ENCODE measurements around the gene MTRR.

The MTRR gene

GRCh38 chr5:7877851-7878250, 8.9 kb downstream of the MTRR start:
- Histone ChIP-seq H3K4me1 (ENCODE audit: control insufficient read depth, insufficient read depth, low read length) (peaks cover 28% of the 10 kb centered on the region), H3K27me3 (ENCODE audit: control insufficient read depth, insufficient read depth, low read length) (no peaks in the 10 kb centered on the region), H3K9ac (ENCODE audit: low read depth, low read length) (no peak overlapping the region), H3K4me3 (ENCODE audit: low read length) (no peak overlapping the region), H3K4me2 (ENCODE audit: low read length) (no peak overlapping the region), H3K36me3 (ENCODE audit: insufficient read depth, low read length) (peaks cover 51% of the 10 kb centered on the region), H3K9me3 (replicated peaks; ENCODE audit: low read length) (no peaks in the 10 kb centered on the region)

DNA sequence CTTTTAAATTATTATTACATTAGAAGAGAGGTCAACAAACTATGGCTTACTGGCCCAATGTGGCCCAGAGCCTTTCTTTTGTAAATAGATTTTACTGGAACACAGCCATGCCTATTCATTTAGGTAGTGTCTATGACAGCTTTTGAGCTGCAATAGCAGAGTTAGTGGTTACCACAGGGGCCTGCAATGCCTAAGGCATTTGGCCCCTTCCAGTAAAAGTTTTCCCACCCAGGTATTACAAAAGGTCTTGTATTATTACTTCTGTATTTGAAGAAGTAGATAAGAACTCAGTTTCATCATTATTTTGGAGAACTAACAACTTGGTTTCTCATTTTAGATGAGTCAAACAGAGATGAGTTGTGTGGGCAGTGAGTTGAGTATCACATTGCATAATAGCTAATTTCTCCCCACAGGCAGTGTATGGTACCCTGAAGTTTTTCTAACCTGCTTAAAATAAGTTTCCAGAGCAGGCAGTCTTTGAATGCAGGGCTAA, 9.5 kb downstream of the MTRR start:
- Histone ChIP-seq H3K36me3 (ENCODE audit: insufficient read depth, low read length) (peaks cover 52% of the 10 kb centered on the region), H3K4me2 (ENCODE audit: low read length) (no peak overlapping the region), H3K9me3 (replicated peaks; ENCODE audit: low read length) (no peaks in the 10 kb centered on the region), H3K4me3 (ENCODE audit: low read length) (no peak overlapping the region), H3K27me3 (ENCODE audit: control insufficient read depth, insufficient read depth, low read length) (no peaks in the 10 kb centered on the region), H3K4me1 (ENCODE audit: control insufficient read depth, insufficient read depth, low read length) (peaks cover 28% of the 10 kb centered on the region), H3K9ac (ENCODE audit: low read depth, low read length) (no peak overlapping the region)

DNA sequence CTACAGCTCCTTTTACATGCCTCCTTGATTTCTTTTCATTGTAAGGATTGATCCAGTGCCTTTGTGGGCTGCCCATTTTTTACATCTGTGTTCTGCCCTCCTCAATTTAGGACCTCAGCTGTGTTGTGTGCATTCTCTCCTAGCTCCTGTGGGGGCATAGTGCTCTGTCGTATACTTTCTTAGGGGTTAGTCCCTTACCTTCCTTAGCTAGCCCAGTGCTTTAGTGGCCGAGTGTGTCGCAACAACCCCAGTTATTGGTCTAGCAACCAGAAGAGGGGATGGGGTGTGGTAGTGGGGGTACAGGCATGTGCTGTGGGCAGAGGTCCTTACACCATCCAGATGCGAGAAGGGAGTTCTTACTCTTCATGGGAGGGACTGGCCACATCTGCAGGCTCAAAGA, 12.1 kb downstream of the MTRR start:
- Histone ChIP-seq H3K27me3 (ENCODE audit: control insufficient read depth, insufficient read depth, low read length) (no peaks in the 10 kb centered on the region), H3K4me2 (ENCODE audit: low read length) (no peak overlapping the region), H3K4me1 (ENCODE audit: control insufficient read depth, insufficient read depth, low read length) (peaks cover 28% of the 10 kb centered on the region), H3K36me3 (ENCODE audit: insufficient read depth, low read length) (peaks cover 60% of the 10 kb centered on the region), H3K9me3 (replicated peaks; ENCODE audit: low read length) (no peaks in the 10 kb centered on the region), H3K9ac (ENCODE audit: low read depth, low read length) (no peak overlapping the region), H3K4me3 (ENCODE audit: low read length) (no peak overlapping the region)

GRCh38 chr5:7881816-7882215, 12.9 kb downstream of the MTRR start:
- Histone ChIP-seq H3K4me2 (ENCODE audit: low read length) (no peak overlapping the region), H3K9me3 (replicated peaks; ENCODE audit: low read length) (no peaks in the 10 kb centered on the region), H3K9ac (ENCODE audit: low read depth, low read length) (no peak overlapping the region), H3K4me1 (ENCODE audit: control insufficient read depth, insufficient read depth, low read length) (peaks cover 20% of the 10 kb centered on the region), H3K27me3 (ENCODE audit: control insufficient read depth, insufficient read depth, low read length) (no peaks in the 10 kb centered on the region), H3K36me3 (ENCODE audit: insufficient read depth, low read length) (peaks cover 60% of the 10 kb centered on the region), H3K4me3 (ENCODE audit: low read length) (no peak overlapping the region)

DNA sequence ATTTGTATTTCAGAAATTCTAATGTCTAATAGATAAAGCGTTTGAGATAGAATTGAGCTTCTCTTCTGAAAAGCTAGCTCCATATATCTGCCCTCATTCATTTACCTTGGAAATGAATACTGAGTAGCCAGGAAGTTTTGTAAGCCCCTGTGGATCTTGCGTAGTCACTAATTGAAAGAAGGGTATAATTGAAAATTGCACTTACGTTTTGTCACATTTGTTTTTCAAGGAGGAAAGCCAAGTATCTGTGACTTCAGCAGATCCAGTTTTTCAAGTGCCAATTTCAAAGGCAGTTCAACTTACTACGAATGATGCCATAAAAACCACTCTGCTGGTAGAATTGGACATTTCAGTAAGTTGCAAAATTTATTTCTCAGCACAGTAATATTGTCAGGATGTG, 14.0 kb downstream of the MTRR start:
- H3K27me3 ChIP-seq (ENCODE audit: control insufficient read depth, insufficient read depth, low read length): no peaks in the 10 kb centered on the region
- peaks cover 12% of the 10 kb centered on the region for H3K4me1 ChIP-seq (ENCODE audit: control insufficient read depth, insufficient read depth, low read length)
- no peak overlapping the region for H3K9ac ChIP-seq (ENCODE audit: low read depth, low read length)
- H3K4me2 ChIP-seq (ENCODE audit: low read length): no peak overlapping the region
- no peaks in the 10 kb centered on the region for H3K9me3 ChIP-seq (replicated peaks; ENCODE audit: low read length)
- peaks cover 57% of the 10 kb centered on the region for H3K36me3 ChIP-seq (ENCODE audit: insufficient read depth, low read length)
- H3K4me3 ChIP-seq (ENCODE audit: low read length): no peak overlapping the region

DNA sequence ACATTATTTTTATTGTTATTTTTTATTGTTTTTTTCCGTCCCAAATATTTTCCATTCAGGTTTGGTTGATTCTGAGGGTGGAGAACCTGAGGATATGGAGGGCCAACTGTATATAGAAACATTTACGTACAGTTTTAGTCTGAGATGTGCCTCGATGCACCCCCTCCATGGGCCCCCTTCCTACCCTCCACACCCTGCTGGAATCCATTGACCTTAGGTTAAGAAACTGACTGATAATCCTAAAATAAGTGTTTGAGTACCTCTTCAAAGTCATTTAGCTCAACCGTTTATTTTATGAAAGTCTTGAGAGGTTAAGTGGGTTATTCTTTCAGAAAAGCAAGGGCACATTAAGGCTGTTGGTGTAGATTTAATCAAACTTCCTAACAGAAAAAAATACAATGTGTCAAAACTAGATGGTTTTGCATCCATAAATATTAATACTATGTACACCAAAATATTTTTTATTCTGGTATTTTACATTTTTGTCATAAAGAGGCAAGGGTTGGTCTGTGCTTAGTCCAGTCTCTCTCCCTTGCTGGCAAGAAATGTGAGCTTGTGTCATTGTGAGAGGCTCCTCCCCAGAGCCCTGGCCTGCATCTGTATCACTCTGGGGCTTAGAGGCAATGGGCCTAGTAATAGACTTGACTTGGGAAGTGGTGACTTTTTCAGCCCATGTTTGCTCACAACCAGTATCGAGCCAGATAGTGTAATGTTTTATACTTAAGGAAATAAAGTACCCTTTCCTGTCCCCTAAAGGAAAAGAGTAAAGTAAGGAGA, 15.7 kb downstream of the MTRR start:
- Histone ChIP-seq H3K4me1 (ENCODE audit: control insufficient read depth, insufficient read depth, low read length) (peaks cover 8% of the 10 kb centered on the region), H3K36me3 (ENCODE audit: insufficient read depth, low read length) (peaks cover 58% of the 10 kb centered on the region), H3K9me3 (replicated peaks; ENCODE audit: low read length) (no peaks in the 10 kb centered on the region), H3K4me3 (ENCODE audit: low read length) (no peak overlapping the region), H3K9ac (ENCODE audit: low read depth, low read length) (no peak overlapping the region), H3K4me2 (ENCODE audit: low read length) (no peak overlapping the region), H3K27me3 (ENCODE audit: control insufficient read depth, insufficient read depth, low read length) (no peaks in the 10 kb centered on the region)

DNA sequence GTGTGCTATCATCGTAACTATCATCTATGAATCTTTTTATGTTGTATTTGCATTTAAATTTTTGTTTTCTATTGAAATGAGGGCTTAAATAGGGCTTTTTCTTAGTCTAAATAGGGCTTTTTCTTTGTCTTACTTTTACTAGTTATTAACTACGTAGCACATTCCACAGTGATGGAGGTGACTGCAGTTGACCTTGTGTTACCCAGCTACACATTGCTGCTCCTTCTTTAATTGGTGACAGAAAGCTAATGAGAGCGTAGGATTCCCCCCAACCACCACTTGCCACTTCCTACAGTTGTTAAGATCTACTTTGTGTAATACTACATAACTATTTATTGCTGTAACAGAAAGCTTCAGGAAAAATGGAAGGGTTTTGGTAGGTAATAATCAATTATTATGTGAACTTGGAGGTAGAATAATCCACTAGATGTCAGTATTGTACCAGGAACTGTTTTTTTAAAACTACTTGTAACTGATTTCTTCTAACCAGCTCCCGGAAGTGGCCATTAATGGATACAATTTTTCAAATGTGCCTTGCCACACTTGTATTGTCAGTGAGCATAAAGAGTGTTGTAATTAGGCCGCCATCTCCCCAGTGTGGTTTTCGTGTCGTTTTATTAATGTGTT, 18.0 kb downstream of the MTRR start:
- Histone ChIP-seq H3K36me3 (ENCODE audit: insufficient read depth, low read length) (peaks cover 56% of the 10 kb centered on the region), H3K4me2 (ENCODE audit: low read length) (no peak overlapping the region), H3K9me3 (replicated peaks; ENCODE audit: low read length) (no peaks in the 10 kb centered on the region)

DNA sequence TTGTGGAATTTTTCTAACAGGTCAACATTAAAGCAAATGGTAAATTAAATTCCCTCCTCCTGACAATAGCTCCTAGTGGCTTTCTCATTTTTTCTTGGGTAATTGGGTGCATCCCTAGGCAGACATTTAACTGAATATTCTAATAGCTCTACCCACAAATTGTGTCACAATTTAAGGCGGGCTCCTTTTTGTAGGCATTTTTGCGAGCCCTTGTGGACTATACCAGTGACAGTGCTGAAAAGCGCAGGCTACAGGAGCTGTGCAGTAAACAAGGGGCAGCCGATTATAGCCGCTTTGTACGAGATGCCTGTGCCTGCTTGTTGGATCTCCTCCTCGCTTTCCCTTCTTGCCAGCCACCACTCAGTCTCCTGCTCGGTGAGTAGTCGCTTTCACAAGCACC, 20.0 kb downstream of the MTRR start:
- Histone ChIP-seq H3K27me3 (ENCODE audit: control insufficient read depth, insufficient read depth, low read length) (no peaks in the 10 kb centered on the region), H3K4me1 (ENCODE audit: control insufficient read depth, insufficient read depth, low read length) (peaks cover 8% of the 10 kb centered on the region), H3K4me3 (ENCODE audit: low read length) (no peak overlapping the region), H3K9ac (ENCODE audit: low read depth, low read length) (no peak overlapping the region), H3K9me3 (replicated peaks; ENCODE audit: low read length) (no peaks in the 10 kb centered on the region), H3K4me2 (ENCODE audit: low read length) (no peak overlapping the region), H3K36me3 (ENCODE audit: insufficient read depth, low read length) (peaks cover 61% of the 10 kb centered on the region)

More for the DNA sequence above, 18.0 kb downstream of the MTRR start:
- Histone ChIP-seq H3K4me1 (ENCODE audit: control insufficient read depth, insufficient read depth, low read length) (peaks cover 8% of the 10 kb centered on the region), H3K4me3 (ENCODE audit: low read length) (no peak overlapping the region), H3K27me3 (ENCODE audit: control insufficient read depth, insufficient read depth, low read length) (no peaks in the 10 kb centered on the region), H3K9ac (ENCODE audit: low read depth, low read length) (no peak overlapping the region)

- Histone ChIP-seq H3K9ac (ENCODE audit: low read depth, low read length) (no peak overlapping the region), H3K36me3 (ENCODE audit: insufficient read depth, low read length) (peaks cover 78% of the 10 kb centered on the region), H3K4me2 (ENCODE audit: low read length) (no peak overlapping the region), H3K9me3 (replicated peaks; ENCODE audit: low read length) (no peaks in the 10 kb centered on the region), H3K4me1 (ENCODE audit: control insufficient read depth, insufficient read depth, low read length) (no peaks in the 10 kb centered on the region), H3K27me3 (ENCODE audit: control insufficient read depth, insufficient read depth, low read length) (no peaks in the 10 kb centered on the region), H3K4me3 (ENCODE audit: low read length) (no peak overlapping the region)
These were observed 25.5 kb downstream of the MTRR start for GRCh38 chr5:7894439-7894838.

GRCh38 chr5:7894860-7895259, 25.9 kb downstream of the MTRR start:
- Histone ChIP-seq H3K36me3 (ENCODE audit: insufficient read depth, low read length) (peaks cover 76% of the 10 kb centered on the region), H3K9me3 (replicated peaks; ENCODE audit: low read length) (no peaks in the 10 kb centered on the region), H3K27me3 (ENCODE audit: control insufficient read depth, insufficient read depth, low read length) (no peaks in the 10 kb centered on the region), H3K4me2 (ENCODE audit: low read length) (no peak overlapping the region), H3K4me1 (ENCODE audit: control insufficient read depth, insufficient read depth, low read length) (no peaks in the 10 kb centered on the region), H3K9ac (ENCODE audit: low read depth, low read length) (no peak overlapping the region), H3K4me3 (ENCODE audit: low read length) (no peak overlapping the region)

DNA sequence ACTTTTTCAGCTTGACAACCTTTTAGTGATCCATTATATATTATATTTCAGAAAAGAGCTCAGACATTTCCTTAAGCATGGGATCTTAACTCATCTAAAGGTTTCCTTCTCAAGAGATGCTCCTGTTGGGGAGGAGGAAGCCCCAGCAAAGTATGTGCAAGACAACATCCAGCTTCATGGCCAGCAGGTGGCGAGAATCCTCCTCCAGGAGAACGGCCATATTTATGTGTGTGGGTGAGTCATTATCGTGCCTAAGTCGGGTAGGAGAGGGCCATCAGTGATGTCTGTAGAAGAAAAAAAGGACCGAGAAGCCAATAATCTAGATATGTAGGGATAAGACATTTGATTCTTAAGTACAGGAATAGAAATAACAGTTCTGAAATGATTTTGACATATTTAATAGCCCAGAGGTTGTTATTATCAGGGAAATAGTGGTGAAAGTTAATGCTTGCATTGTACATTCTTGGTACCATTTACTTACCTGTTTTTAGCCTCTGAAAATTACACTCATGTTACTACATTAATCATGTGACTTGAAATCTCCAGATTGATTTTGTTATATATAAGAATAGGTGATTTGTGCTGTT, 28.2 kb downstream of the MTRR start:
- H3K4me3 ChIP-seq (ENCODE audit: low read length): no peak overlapping the region
- no peaks in the 10 kb centered on the region for H3K27me3 ChIP-seq (ENCODE audit: control insufficient read depth, insufficient read depth, low read length)
- H3K4me2 ChIP-seq (ENCODE audit: low read length): no peak overlapping the region
- peaks cover 79% of the 10 kb centered on the region for H3K36me3 ChIP-seq (ENCODE audit: insufficient read depth, low read length)
- H3K9me3 ChIP-seq (replicated peaks; ENCODE audit: low read length): no peaks in the 10 kb centered on the region
- H3K4me1 ChIP-seq (ENCODE audit: control insufficient read depth, insufficient read depth, low read length): no peaks in the 10 kb centered on the region
- no peak overlapping the region for H3K9ac ChIP-seq (ENCODE audit: low read depth, low read length)
